Right lobe of liver (tissue), 4 donors: ENCODE results near the gene IKBIP.
"Not testable (repeated sequence)": the region's sequence is repeated elsewhere in the genome, so short reads cannot be mapped to it uniquely, and the experiment has no call there.

Experiments used
- POLR2A ChIP-seq: fragments of 450-650 bp; IDR thresholded peaks from one replicate; pipeline ENCODE4 v1.6.1; 2017; ENCODE audit warnings: antibody characterized with exemption, mild to moderate bottlenecking
- TF ChIP-seq, protein P1 (sequence below), 4 donors: fragments of 200-600 bp in 3 of 4; fragments of 450-650 bp in 1 of 4; IDR thresholded peaks; one replicate each; pipeline versions ENCODE4 v1.5.1 to v1.8.0; 2016 to 2022; ENCODE audit warnings: antibody characterized with exemption in 4 of 4, mild to moderate bottlenecking in 2 of 4
- donor health status: DM: no; HTN: no; CAD: no.
- donor health status: DM: no; HTN: no; CAD: no.
- donor health status: DM: no; HTN: yes; CAD: no.

DNA sequence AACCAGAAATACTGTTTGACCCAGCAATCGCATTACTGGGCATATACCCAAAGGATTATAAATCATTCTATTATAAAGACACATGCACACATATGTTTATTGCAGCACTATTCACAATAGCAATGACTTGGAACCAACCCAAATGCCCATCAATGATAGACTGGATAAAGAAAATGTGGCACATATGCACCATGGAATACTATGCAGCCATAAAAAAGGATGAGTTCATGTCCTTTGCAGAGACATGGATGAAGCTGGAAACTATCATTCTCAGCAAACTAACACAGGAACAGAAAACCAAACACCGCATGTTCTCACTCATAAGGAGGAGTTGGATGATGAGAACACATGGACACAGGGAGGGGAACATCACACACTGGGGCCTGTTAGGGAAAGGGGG, 67.8 kb downstream of the IKBIP start:
- TF ChIP-seq POLR2A: not testable (repeated sequence)
- TF ChIP-seq, protein P1, sequence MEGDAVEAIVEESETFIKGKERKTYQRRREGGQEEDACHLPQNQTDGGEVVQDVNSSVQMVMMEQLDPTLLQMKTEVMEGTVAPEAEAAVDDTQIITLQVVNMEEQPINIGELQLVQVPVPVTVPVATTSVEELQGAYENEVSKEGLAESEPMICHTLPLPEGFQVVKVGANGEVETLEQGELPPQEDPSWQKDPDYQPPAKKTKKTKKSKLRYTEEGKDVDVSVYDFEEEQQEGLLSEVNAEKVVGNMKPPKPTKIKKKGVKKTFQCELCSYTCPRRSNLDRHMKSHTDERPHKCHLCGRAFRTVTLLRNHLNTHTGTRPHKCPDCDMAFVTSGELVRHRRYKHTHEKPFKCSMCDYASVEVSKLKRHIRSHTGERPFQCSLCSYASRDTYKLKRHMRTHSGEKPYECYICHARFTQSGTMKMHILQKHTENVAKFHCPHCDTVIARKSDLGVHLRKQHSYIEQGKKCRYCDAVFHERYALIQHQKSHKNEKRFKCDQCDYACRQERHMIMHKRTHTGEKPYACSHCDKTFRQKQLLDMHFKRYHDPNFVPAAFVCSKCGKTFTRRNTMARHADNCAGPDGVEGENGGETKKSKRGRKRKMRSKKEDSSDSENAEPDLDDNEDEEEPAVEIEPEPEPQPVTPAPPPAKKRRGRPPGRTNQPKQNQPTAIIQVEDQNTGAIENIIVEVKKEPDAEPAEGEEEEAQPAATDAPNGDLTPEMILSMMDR (IDR thresholded peaks at IDR 0.05): not testable (repeated sequence)
